Esophagus squamous epithelium (tissue), 5 donors: Measurements from ENCODE around the gene TMEM269. TPM values are rescaled to one million over a fixed set of nuclear protein-coding genes. Genes with fewer than 3 reads are reported as not detected.

ENCODE experiments used
- DNase-seq: peaks from one replicate; lab custom pipeline; 2025; lab: John Stamatoyannopoulos, UW
- H3K27ac ChIP-seq, 4 donors: fragments of 200-600 bp; sonication (generic); one replicate each; pipeline ENCODE4 v1.5.1; 2016 to 2019; ENCODE audit warnings: mild to moderate bottlenecking in 1 of 4
- H3K27me3 ChIP-seq, 4 donors: fragments of 200-600 bp; sonication (generic); 1 replicate in 3 of 4; 2 replicates in 1 of 4; pipeline versions ENCODE4 v1.5.1 to v1.6.0; 2017 to 2021; ENCODE audit warnings: antibody characterized with exemption in 1 of 4
- H3K36me3 ChIP-seq, 3 donors: fragments of 200-600 bp; sonication (generic); one replicate each; pipeline ENCODE4 v1.5.1; 2016 to 2019
- H3K4me1 ChIP-seq, 3 donors: fragments of 200-600 bp; sonication (generic); one replicate each; pipeline ENCODE4 v1.5.1; 2017 to 2019
- H3K4me3 ChIP-seq, 4 donors: fragments of 200-600 bp; sonication (generic); 1 replicate in 3 of 4; 2 replicates in 1 of 4; pipeline ENCODE4 v1.5.1; 2016 to 2019; ENCODE audit warnings: mild to moderate bottlenecking in 2 of 4, moderate library complexity in 1 of 4
- H3K9me3 ChIP-seq, 3 donors: fragments of 200-600 bp; sonication (generic); one replicate each; pipeline ENCODE4 v1.5.1; 2016 to 2019
- POLR2A ChIP-seq, 4 donors: fragments of 450-650 bp; IDR thresholded peaks; one replicate each; pipeline ENCODE4 v1.6.1; 2017; ENCODE audit warnings: antibody characterized with exemption in 4 of 4, mild to moderate bottlenecking in 4 of 4, moderate library complexity in 3 of 4
- WGBS, 2 donors: methylation state at CpG; one replicate each; pipeline ENCODE4 v1.1.5; 2018; 5-methylcytosine and 5-hydroxymethylcytosine counted together
- intact Hi-C: fragments of 100-400 bp; cut with DNase I; formaldehyde crosslinking; loops from one replicate; pipeline ENCODE4 v1.15.0; 2022
- total RNA-seq, 4 donors: library from RNA; depleted of rRNA; stranded (reverse); fragments of >200 nt; gene quantifications; one replicate each; pipeline ENCODE4 v1.1.0, GENCODE V29; 2016
- TF ChIP-seq, protein P1 (sequence below), 6 experiments: fragments of 450-650 bp in 4 of 6; fragments of 200-600 bp in 2 of 6; sonication (generic) in 2 of 6; IDR thresholded peaks; one replicate each; pipeline ENCODE4 v1.5.1; 2016 to 2019; ENCODE audit warnings: antibody characterized with exemption in 6 of 6, mild to moderate bottlenecking in 4 of 6, moderate library complexity in 4 of 6
- donor health status: DM: yes; HTN: yes; CAD: no.

TMEM269 gene
- total RNA-seq, 4 donors from 2014 or later: not detected

GRCh38 chr1:42847111-42847595 is 62.4 kb downstream of the TMEM269 start:
- H3K36me3 ChIP-seq: peaks cover 4 to 48% (median 8%) of the 10 kb centered on the region in 3 donors
- H3K4me3 ChIP-seq: peak overlapping the region; percentile 77 to 96 (median 86)
- intact Hi-C loops: no loop called here

GRCh38 chr1:42847721-42848460 is 63.1 kb downstream of the TMEM269 start:
- no peak for TF ChIP-seq POLR2A (IDR thresholded peaks at IDR 0.05)
- Histone ChIP-seq H3K27me3 (no peaks in the 10 kb centered on the region), H3K9me3 (peaks cover 0 to 8% (median 0%) of the 10 kb centered on the region in 3 donors), H3K27ac (no peak overlapping the region), H3K4me3 (peak overlapping the region in 1 of 4 donors; percentile 96), H3K4me1 (peaks cover 6 to 24% (median 12%) of the 10 kb centered on the region in 3 donors), H3K36me3 (peaks cover 4 to 44% (median 8%) of the 10 kb centered on the region in 3 donors)
- no peak for DNase-seq
- 60% methylated on average over 5 to 6 of the region's 6 CpGs for WGBS, 2 donors
- intact Hi-C loops: no loop called here

More at GRCh38 chr1:42847111-42847595, 62.4 kb downstream of the TMEM269 start:
- TF ChIP-seq, protein P1, sequence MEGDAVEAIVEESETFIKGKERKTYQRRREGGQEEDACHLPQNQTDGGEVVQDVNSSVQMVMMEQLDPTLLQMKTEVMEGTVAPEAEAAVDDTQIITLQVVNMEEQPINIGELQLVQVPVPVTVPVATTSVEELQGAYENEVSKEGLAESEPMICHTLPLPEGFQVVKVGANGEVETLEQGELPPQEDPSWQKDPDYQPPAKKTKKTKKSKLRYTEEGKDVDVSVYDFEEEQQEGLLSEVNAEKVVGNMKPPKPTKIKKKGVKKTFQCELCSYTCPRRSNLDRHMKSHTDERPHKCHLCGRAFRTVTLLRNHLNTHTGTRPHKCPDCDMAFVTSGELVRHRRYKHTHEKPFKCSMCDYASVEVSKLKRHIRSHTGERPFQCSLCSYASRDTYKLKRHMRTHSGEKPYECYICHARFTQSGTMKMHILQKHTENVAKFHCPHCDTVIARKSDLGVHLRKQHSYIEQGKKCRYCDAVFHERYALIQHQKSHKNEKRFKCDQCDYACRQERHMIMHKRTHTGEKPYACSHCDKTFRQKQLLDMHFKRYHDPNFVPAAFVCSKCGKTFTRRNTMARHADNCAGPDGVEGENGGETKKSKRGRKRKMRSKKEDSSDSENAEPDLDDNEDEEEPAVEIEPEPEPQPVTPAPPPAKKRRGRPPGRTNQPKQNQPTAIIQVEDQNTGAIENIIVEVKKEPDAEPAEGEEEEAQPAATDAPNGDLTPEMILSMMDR (IDR thresholded peaks at IDR 0.05): no peak
- no peak for TF ChIP-seq POLR2A (IDR thresholded peaks at IDR 0.05)
- 7 to 8% methylated on average over 6 of the region's 6 CpGs for WGBS, 2 donors
- Histone ChIP-seq H3K27ac (peak overlapping the region in 3 of 4 donors; percentile 87 to 90 (median 89)), H3K27me3 (no peaks in the 10 kb centered on the region), H3K9me3 (peaks cover 0 to 8% (median 0%) of the 10 kb centered on the region in 3 donors), H3K4me1 (peaks cover 6 to 24% (median 12%) of the 10 kb centered on the region in 3 donors)
- no peak for DNase-seq

GRCh38 chr1:42848823-42849537 is 64.2 kb downstream of the TMEM269 start:
- no peak overlapping the region for H3K4me3 ChIP-seq
- H3K4me1 ChIP-seq: peaks cover 6 to 24% (median 12%) of the 10 kb centered on the region in 3 donors
- H3K9me3 ChIP-seq: peaks cover 0 to 8% (median 0%) of the 10 kb centered on the region in 3 donors
- TF ChIP-seq, protein P1 (IDR thresholded peaks at IDR 0.05): no peak
- no peak for TF ChIP-seq POLR2A (IDR thresholded peaks at IDR 0.05)
- H3K36me3 ChIP-seq: peaks cover 4 to 38% (median 8%) of the 10 kb centered on the region in 3 donors
- DNase-seq: no peak
- intact Hi-C loops: no loop called here
- no peak overlapping the region for H3K27ac ChIP-seq
- H3K27me3 ChIP-seq: no peaks in the 10 kb centered on the region
- WGBS, 2 donors: 95 to 96% methylated on average over 2 of the region's 2 CpGs

DNA sequence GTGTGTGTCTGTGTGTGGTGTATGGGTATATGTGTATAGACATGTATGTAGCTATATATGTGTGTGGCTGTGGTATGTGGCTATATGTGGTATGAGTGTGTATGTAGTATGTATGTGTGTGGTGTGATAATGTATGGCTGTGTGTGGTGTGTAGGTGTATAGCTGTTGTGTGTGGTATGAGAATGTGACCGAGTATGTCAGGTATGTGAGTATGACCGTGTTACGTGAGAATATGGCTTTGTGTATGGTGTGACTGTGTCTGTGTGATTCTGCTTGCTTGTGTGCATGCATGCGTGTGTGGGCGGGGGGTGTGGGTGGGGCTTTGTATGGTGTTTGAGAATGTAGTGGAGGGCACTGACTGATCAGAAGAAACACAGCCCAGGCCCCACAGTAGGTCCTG is 65.2 kb downstream of the TMEM269 start:
- intact Hi-C loops: no loop called here
- WGBS, 2 donors: 93 to 100% methylated on average over 4 to 5 of the region's 5 CpGs

More for the DNA sequence above, 65.2 kb downstream of the TMEM269 start:
- Histone ChIP-seq H3K4me3 (no peak overlapping the region), H3K4me1 (peaks cover 6 to 24% (median 12%) of the 10 kb centered on the region in 3 donors), H3K27ac (no peak overlapping the region), H3K36me3 (peaks cover 4 to 38% (median 8%) of the 10 kb centered on the region in 3 donors), H3K27me3 (no peaks in the 10 kb centered on the region), H3K9me3 (peaks cover 0 to 8% (median 0%) of the 10 kb centered on the region in 3 donors)
- TF ChIP-seq, protein P1 (IDR thresholded peaks at IDR 0.05): no peak
- TF ChIP-seq POLR2A (IDR thresholded peaks at IDR 0.05): no peak
- no peak for DNase-seq

Other genes starting within 250 kb of the TMEM269 start
- 10 to 100 TPM; 29.2 to 56.2 (median 43.4) TPM for gene PPIH, start 126.6 kb upstream of the TMEM269 start, total RNA-seq
- gene YBX1, start 102.6 kb upstream of the TMEM269 start, total RNA-seq: 100 to 1,000 TPM; 338 to 569 (median 531) TPM
- gene CLDN19, start 44.8 kb upstream of the TMEM269 start, total RNA-seq: under 1 TPM in 1 of 4 donors, not detected in 3; 0.21 TPM
- gene P3H1, start 18.0 kb upstream of the TMEM269 start, total RNA-seq: 10 to 100 TPM in 1 of 4 donors, 1 to 10 TPM in 3; 5.5 to 12.4 (median 7.2) TPM
- 10 to 100 TPM in 1 of 4 donors, 1 to 10 TPM in 3; 1.5 to 15.4 (median 3.8) TPM for gene C1orf50, start 17.7 kb upstream of the TMEM269 start, total RNA-seq
- 10 to 100 TPM in 2 of 4 donors, 1 to 10 TPM in 2; 6.1 to 11.7 (median 8.7) TPM for gene ERMAP, start 32.1 kb downstream of the TMEM269 start, total RNA-seq
- 10 to 100 TPM in 3 of 4 donors, 1 to 10 TPM in 1; 5.8 to 18.3 (median 14.2) TPM for gene SVBP, start 32.4 kb downstream of the TMEM269 start, total RNA-seq
- gene ZNF691, start 61.6 kb downstream of the TMEM269 start, total RNA-seq: 1 to 10 TPM; 2.0 to 9.2 (median 5.5) TPM
- gene SLC2A1, start 173.9 kb downstream of the TMEM269 start, total RNA-seq: 100 to 1,000 TPM; 238 to 883 (median 448) TPM